Myocyte (in vitro differentiated cells): ENCODE data around the gene NHERF2. TPM values are rescaled to one million over a fixed set of nuclear protein-coding genes. Genes with fewer than 3 reads are reported as not detected.

Experiments
- DNase-seq: peaks from one replicate; pipeline ENCODE4 v3.0.0-alpha.2; 2012; ENCODE audit warnings: low read depth
- total RNA-seq: library from RNA; depleted of rRNA; stranded (reverse); fragments of >200 nt; gene quantifications from 2 replicates; pipeline ENCODE4 v1.2.3, GENCODE V29; 2014

Gene NHERF2
- total RNA-seq, 1 donor from 2014 or later, result 38.1 TPM

DNA sequence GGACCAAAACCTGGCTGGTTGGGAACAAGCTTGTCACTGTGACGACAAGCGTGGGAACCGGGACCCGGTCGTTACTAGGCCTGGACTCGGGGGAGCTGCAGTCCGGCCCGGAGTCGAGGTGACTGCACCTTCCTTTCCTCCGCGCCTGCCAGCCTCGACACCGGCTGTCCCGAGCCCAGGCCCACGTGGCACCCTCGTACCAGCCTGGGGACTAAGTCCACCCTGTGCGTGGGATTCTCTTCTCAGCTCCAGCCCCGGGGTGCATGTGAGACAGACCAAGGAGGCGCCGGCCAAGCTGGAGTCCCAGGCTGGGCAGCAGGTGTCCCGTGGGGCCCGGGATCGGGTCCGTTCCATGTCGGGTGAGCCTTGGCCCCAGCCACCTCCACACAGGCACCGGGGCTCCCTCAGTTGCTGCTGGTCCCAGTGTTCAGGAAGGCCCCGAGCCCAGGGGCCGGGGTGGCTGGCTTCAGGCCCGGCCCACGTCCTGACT, 52.7 kb downstream of the NHERF2 start:
- DNase-seq, result no peak

DNA sequence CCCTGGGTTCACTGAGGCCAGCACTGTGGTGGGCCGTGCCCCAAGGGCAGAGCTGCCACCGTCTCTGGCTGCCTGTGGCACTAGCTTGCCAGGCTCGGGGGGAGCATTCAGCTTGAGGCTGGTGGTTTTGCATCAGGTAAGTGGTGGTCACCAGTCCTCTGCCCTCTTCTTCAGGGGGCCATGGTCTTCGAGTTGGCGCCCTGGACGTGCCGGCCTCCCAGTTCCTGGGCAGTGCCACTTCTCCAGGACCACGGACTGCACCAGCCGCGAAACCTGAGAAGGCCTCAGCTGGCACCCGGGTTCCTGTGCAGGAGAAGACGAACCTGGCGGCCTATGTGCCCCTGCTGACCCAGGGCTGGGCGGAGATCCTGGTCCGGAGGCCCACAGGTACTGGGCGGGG, 53.3 kb downstream of the NHERF2 start:
- DNase-seq, result no peak

DNA sequence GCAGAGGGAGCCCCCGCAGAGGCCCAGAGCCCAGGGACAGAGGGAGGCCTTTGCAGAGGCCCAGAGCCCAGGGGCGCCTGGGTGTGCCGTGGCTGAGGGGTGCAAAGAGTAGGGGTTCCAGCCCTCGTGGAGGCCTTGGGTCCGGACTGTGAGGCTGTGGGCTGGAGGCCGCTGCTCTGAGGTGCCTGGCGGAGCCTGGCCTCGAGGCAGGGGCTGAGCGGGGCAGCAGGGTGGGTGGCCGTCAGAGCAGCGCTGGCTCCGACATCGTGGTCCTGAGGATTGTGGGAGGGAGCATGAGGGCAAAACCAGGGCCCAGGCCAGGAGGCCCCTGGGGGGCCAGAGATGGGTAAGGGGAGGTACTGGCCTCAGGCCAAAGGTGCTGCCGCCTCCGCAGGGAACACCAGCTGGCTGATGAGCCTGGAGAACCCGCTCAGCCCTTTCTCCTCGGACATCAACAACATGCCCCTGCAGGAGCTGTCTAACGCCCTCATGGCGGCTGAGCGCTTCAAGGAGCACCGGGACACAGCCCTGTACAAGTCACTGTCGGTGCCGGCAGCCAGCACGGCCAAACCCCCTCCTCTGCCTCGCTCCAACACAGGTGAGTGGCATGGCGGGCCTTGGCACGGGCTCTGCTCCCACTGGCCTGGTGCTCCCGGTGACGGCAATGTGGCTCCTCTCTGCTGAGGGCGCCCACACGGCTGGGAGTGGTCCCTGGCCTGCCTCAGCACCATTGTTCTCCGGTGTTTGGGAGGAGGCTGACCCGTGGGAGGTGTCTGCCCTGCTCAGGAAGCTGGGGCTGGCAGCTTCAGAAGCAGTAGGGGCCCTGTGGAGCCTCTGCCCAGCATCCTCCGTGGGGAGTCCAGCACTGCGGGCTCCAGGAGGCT, 54.7 kb downstream of the NHERF2 start:
- no peak for DNase-seq

DNA sequence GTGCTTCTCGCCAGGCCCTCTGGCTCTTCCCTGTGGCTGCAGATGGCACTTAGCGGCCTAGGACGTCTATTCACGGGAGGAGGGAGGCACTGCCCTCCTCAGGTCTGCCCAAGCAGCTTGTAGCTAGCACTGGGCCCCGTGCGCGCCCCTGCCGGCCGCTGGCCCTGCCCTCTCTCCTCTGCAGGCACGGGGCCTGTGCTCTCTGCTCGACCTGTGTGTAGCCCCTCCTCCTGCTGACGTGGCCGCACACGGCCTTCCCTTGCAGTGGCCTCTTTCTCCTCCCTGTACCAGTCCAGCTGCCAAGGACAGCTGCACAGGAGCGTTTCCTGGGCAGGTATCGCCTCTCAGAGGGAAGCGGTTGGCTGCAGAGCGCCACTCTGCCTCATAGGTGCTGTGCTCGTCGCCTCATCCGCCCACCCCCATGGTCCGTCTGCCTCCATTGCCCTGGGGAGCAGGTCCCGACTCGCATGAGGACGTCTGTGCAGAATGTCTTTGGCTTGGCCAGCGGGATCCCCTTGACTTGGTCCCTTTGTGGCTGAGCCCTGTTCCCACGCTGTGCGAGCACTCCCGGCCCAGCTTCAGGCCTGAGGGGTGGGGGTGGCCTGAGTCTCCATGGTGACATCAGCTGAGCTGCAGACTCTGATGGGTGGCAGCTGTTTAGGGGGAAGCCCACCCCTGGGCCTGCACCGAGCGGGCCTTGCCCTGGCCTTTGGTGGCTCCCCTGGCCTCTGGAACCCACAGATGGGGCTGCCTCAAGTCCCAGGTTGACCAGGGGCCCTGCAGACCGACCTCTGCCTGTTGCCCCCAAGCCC, 55.7 kb downstream of the NHERF2 start:
- no peak for DNase-seq

DNA sequence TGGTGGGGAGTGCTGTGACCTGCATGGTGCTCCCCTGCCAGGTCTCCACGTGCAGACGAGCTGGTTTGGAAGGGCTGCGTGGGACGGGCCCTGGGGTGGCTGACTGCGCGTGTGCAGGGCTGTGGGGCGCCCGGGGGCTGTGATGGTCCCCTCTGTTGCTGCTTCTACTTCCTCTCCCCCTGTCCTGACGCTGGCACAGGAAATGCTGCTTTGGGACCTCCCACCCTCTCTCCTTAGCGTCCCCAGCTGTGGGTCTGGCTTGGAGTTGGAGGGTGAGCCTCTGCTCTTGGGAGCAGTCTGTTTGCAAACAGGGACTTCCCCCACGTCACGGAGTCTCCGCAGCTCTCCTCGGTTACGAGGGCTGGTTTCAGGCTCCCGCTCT, 56.3 kb downstream of the NHERF2 start:
- DNase-seq, result no peak

DNA sequence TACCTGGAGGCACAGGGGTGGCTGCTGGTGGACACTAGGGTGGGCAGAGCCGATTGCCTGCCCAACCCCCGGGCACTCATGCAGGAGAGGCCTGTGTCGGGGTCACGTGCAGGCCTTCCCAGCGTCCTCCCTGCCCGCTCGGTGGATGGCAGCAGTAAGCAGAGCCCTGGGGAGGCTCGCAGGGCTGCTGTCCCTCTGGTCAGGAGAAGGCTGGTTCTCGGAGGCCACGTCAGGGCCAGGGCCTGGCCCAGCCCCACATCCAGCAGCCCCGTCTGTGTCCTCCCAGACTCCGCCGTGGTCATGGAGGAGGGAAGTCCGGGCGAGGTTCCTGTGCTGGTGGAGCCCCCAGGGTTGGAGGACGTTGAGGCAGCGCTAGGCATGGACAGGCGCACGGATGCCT, 56.7 kb downstream of the NHERF2 start:
- no peak for DNase-seq

DNA sequence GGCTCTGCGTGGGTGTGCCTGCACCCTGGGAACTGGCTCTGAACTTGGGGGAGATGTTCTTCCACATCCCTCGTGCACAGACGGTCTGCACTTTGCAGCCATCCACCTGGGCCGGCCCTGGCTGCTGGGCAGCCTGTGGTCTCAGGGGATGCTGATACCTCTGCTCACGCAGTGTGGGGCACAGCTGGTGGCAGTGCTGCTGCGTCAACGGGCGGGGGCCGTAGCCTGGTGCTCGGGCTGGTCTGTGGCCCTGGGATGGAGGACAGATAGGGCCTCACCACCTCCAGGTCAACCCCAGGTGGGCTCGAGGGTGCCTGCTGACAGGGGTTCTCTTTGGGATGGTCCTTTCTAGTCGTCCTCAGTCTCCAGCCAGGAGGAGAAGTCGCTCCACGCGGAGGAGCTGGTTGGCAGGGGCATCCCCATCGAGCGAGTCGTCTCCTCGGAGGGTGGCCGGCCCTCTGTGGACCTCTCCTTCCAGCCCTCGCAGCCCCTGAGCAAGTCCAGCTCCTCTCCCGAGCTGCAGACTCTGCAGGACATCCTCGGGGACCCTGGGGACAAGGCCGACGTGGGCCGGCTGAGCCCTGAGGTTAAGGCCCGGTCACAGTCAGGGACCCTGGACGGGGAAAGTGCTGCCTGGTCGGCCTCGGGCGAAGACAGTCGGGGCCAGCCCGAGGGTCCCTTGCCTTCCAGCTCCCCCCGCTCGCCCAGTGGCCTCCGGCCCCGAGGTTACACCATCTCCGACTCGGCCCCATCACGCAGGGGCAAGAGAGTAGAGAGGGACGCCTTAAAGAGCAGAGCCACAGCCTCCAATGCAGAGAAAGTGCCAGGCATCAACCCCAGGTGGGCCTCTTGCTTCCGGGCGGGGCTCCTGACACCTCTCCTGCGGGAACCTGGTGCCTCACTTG, 57.4 kb downstream of the NHERF2 start:
- no peak for DNase-seq

DNA sequence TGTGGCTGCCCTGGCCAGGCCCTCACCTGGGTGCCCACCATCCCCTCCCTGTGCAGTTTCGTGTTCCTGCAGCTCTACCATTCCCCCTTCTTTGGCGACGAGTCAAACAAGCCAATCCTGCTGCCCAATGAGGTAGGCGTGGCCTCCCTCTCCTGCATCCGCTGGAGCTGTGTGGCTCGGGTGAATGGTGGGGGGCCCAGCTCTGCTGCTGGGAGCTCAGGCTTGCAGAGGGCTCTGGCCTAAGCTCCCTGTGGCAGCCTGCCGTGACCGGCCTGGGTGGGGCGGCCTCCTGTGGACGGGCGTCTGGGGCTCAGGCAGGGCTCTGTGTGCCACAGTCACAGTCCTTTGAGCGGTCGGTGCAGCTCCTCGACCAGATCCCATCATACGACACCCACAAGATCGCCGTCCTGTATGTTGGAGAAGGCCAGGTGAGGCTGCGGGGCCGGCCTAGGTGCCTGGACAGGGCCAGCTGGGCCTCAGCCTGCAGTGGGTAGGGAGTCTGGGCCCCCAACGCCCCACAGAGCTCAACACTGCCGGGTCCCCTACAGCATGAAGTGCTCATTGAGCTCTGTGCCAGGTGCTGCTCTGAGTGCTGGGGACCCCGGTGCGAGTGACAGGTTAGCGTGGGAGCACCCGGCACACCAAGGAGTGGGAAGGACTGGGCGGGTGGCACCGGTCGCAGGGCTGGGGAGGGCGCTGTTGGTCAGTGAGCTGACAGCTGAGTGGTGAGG, 58.4 kb downstream of the NHERF2 start:
- no peak for DNase-seq

DNA sequence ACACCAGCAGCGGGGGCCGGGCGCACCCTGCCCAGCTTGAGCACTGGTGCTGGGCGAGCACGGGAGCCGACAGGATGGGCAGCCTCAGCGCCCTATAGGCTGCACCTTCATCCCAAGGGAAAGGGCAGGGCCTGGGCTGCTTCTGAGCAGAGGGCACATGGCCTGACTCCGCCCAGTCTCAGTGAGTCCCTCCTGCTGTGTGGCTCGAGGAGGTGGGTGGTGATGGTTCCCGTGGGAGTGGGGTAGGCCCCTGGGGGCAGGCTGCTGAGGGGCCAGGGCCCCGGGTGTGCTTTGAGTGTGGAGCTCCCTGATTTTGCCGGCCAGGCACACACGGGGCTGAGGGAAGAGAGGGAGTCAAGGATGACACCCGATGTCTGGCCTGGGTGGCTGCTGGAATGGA, 59.0 kb downstream of the NHERF2 start:
- DNase-seq, result no peak

DNA sequence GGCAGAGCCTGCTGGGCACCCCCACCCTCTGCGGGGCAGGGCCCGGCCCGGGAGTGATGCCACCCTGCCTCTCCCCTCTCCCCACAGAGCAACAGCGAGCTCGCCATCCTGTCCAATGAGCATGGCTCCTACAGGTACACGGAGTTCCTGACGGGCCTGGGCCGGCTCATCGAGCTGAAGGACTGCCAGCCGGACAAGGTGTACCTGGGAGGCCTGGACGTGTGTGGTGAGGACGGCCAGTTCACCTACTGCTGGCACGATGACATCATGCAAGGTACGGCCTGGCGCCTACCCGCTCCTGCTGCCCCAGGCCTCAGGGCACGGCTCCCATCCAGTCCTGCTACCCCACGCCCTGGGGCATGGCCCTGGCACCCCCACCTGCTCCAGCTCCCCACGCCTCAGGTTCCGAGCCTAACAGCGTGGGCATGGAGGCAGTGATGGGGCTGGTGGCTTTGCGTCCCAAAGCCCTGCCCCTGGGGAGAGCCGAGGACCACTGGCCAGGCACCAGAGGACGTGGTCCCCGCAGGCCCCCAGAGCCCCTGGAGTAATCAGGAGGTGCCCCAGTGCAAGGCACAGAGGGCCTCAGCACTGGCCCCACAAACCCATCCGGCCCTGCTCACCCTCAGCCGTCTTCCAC, 59.5 kb downstream of the NHERF2 start:
- no peak for DNase-seq

DNA sequence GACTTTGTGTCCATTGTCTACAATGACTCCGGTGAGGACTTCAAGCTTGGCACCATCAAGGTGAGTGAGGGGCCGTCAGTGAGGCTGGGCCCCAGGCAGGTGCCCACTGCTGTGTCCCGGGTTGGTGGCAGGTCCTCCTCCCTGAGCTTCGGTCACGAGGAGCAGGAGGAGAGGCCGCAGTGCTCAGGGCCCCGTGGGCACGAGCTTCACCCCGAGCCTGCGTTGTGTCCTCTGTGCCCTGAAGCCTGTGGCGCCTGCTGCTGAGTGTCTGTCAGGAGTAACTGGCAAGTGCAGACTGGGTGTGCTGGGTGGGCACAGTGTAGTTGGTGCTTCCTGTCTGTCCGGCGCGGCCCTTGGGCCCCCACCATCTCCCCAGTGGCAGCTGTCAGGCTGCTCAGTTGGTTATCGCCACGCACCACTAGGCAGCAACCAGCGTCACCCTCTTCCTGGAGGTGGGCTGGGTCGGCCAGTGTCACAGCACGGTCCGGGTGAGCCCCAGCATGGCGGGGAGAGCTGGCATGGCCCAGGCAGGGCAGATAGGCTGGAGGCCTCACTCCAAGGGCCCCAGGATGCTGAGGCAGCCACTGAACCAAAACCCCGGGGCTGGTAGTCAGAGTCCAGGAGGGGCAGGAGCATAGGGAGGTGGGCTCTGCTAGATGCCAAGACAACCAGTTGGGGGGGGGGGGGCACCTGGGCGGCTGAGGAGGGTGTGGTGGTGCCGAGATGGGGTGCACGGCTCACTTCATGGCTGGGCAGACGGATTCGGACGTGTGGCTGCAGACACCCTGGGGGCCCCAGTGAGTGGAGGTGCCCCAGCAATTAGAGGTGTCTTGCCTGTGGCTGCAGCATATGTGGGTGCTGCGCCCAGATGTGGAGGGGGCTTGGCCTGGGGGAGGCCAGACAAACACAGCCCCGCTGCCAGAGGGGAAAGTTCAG, 60.4 kb downstream of the NHERF2 start:
- no peak for DNase-seq

DNA sequence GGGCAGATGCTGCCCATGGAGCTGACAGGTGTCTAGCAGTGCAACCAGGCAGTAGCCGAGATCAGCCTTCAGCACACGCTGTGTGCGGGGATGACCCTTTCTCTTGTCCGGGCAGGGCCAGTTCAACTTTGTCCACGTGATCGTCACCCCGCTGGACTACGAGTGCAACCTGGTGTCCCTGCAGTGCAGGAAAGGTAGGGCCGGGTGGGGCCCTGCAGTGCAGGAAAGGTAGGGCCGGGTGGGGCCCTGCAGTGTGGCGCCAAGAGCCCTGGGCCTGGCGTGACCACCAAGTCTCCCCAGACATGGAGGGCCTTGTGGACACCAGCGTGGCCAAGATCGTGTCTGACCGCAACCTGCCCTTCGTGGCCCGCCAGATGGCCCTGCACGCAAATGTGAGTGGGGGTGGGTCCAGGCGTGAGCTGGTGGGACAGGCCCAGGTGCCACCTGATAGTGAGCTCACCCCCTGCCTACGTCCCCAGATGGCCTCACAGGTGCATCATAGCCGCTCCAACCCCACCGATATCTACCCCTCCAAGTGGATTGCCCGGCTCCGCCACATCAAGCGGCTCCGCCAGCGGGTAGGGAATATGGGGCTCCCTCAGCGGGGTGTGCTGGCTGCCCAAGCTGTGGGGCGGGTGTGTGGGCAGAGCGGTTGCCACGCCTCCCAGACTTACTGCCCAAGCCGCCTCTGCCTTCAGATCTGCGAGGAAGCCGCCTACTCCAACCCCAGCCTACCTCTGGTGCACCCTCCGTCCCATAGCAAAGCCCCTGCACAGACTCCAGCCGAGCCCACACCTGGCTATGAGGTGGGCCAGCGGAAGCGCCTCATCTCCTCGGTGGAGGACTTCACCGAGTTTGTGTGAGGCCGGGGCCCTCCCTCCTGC, 61.3 kb downstream of the NHERF2 start:
- no peak for DNase-seq

Other genes with a start within 250 kb of the NHERF2 start
- 27.0 and 39.6 TPM in 2 replicates for gene SPSB3, start 244.3 kb upstream of the NHERF2 start, total RNA-seq
- 114 and 157 TPM in 2 replicates for gene NUBP2, start 243.9 kb upstream of the NHERF2 start, total RNA-seq
- not detected in 2 replicates for gene IGFALS, start 233.2 kb upstream of the NHERF2 start, total RNA-seq
- 178 and 182 TPM in 2 replicates for gene HAGH, start 200.1 kb upstream of the NHERF2 start, total RNA-seq
- 48.6 and 53.2 TPM in 2 replicates for gene FAHD1, start 199.7 kb upstream of the NHERF2 start, total RNA-seq
- gene MEIOB, start 154.7 kb upstream of the NHERF2 start, total RNA-seq, result not detected in 2 replicates
- not detected in 2 replicates for gene HS3ST6, start 108.5 kb upstream of the NHERF2 start, total RNA-seq
- gene MSRB1, start 83.7 kb upstream of the NHERF2 start, total RNA-seq, result 23.2 and 26.8 TPM in 2 replicates
- gene RPL3L, start 72.2 kb upstream of the NHERF2 start, total RNA-seq, result 4.0 and 5.8 TPM in 2 replicates
- gene NDUFB10, start 67.4 kb upstream of the NHERF2 start, total RNA-seq, result 206 and 226 TPM in 2 replicates
- 1,943 and 2,126 TPM in 2 replicates for gene RPS2, start 62.1 kb upstream of the NHERF2 start, total RNA-seq
- 0.24 TPM in 1 of 2 replicates, not detected in the other for gene RNF151, start 60.0 kb upstream of the NHERF2 start, total RNA-seq
- 46.8 and 66.4 TPM in 2 replicates for gene TBL3, start 54.8 kb upstream of the NHERF2 start, total RNA-seq
- gene NOXO1, start 45.4 kb upstream of the NHERF2 start, total RNA-seq, result 1.1 and 3.1 TPM in 2 replicates
- gene GFER, start 42.7 kb upstream of the NHERF2 start, total RNA-seq, result 19.9 and 22.6 TPM in 2 replicates
- 0.51 and 2.7 TPM in 2 replicates for gene SYNGR3, start 36.9 kb upstream of the NHERF2 start, total RNA-seq
- 33.5 and 50.3 TPM in 2 replicates for gene ZNF598, start 17.1 kb upstream of the NHERF2 start, total RNA-seq
- gene NPW, start 7.1 kb upstream of the NHERF2 start, total RNA-seq, result 0.29 and 0.83 TPM in 2 replicates
- 17.3 and 25.7 TPM in 2 replicates for gene NTHL1, start 20.9 kb downstream of the NHERF2 start, total RNA-seq
- 49.6 and 81.9 TPM in 2 replicates for gene TSC2, start 21.1 kb downstream of the NHERF2 start, total RNA-seq
- gene PKD1, start 109.0 kb downstream of the NHERF2 start, total RNA-seq, result 180 and 198 TPM in 2 replicates
- gene RAB26, start 121.7 kb downstream of the NHERF2 start, total RNA-seq, result 0.91 and 1.9 TPM in 2 replicates
- 95.8 and 120 TPM in 2 replicates for gene TRAF7, start 128.9 kb downstream of the NHERF2 start, total RNA-seq
- gene CASKIN1, start 169.7 kb downstream of the NHERF2 start, total RNA-seq, result 1.0 and 1.4 TPM in 2 replicates
- gene MLST8, start 178.6 kb downstream of the NHERF2 start, total RNA-seq, result 30.3 and 46.9 TPM in 2 replicates
- gene BRICD5, start 184.0 kb downstream of the NHERF2 start, total RNA-seq, result 4.3 and 7.2 TPM in 2 replicates
- gene PGP, start 187.9 kb downstream of the NHERF2 start, total RNA-seq, result 47.8 and 49.0 TPM in 2 replicates
- gene E4F1, start 196.7 kb downstream of the NHERF2 start, total RNA-seq, result 33.6 and 35.3 TPM in 2 replicates
- gene DNASE1L2, start 209.5 kb downstream of the NHERF2 start, total RNA-seq, result 2.2 and 2.4 TPM in 2 replicates
- gene ECI1, start 224.7 kb downstream of the NHERF2 start, total RNA-seq, result 39.6 and 46.4 TPM in 2 replicates
- gene RNPS1, start 241.2 kb downstream of the NHERF2 start, total RNA-seq, result 109 and 136 TPM in 2 replicates